ENCODE measurements around the gene PIEZO2. TPM values are rescaled to one million over a fixed set of nuclear protein-coding genes. Genes with fewer than 3 reads are reported as not detected.

PIEZO2 gene
- total RNA-seq, 1 donor from 2014 or later, result 134 TPM

- Mint-ChIP-seq H3K27ac (ENCODE audit: unreplicated experiment) (peak overlapping the region; percentile 77), H3K27me3 (ENCODE audit: unreplicated experiment) (no peaks in the 10 kb centered on the region), H3K4me3 (ENCODE audit: unreplicated experiment) (peak overlapping the region; percentile 7), H3K4me1 (ENCODE audit: unreplicated experiment) (peaks cover 73% of the 10 kb centered on the region), H3K9me3 (ENCODE audit: unreplicated experiment) (peaks cover 3% of the 10 kb centered on the region), H3K36me3 (ENCODE audit: unreplicated experiment) (peaks cover 10% of the 10 kb centered on the region)
- DNase-seq (ENCODE audit: extremely low spot score, unreplicated experiment), result no peak
- no peak for TF ChIP-seq CTCF (IDR thresholded peaks at IDR 0.05)
These were observed 34.7 kb downstream of the PIEZO2 start for GRCh38 chr18:11114653-11115052.

GRCh38 chr18:11113937-11114336, 35.4 kb downstream of the PIEZO2 start:
- peak overlapping the region; percentile 77 for H3K27ac Mint-ChIP-seq (ENCODE audit: unreplicated experiment)
- peaks cover 11% of the 10 kb centered on the region for H3K36me3 Mint-ChIP-seq (ENCODE audit: unreplicated experiment)
- no peaks in the 10 kb centered on the region for H3K27me3 Mint-ChIP-seq (ENCODE audit: unreplicated experiment)
- no peak for TF ChIP-seq CTCF (IDR thresholded peaks at IDR 0.05)
- peaks cover 3% of the 10 kb centered on the region for H3K9me3 Mint-ChIP-seq (ENCODE audit: unreplicated experiment)
- peaks cover 69% of the 10 kb centered on the region for H3K4me1 Mint-ChIP-seq (ENCODE audit: unreplicated experiment)
- H3K4me3 Mint-ChIP-seq (ENCODE audit: unreplicated experiment), result no peak overlapping the region
- no peak for DNase-seq (ENCODE audit: extremely low spot score, unreplicated experiment)

- DNase-seq (ENCODE audit: extremely low spot score, unreplicated experiment), result no peak
- Mint-ChIP-seq H3K4me3 (ENCODE audit: unreplicated experiment) (no peak overlapping the region), H3K27ac (ENCODE audit: unreplicated experiment) (peak overlapping the region; percentile 73), H3K27me3 (ENCODE audit: unreplicated experiment) (no peaks in the 10 kb centered on the region), H3K4me1 (ENCODE audit: unreplicated experiment) (peaks cover 64% of the 10 kb centered on the region), H3K36me3 (ENCODE audit: unreplicated experiment) (peaks cover 11% of the 10 kb centered on the region), H3K9me3 (ENCODE audit: unreplicated experiment) (peaks cover 3% of the 10 kb centered on the region)
- TF ChIP-seq CTCF (IDR thresholded peaks at IDR 0.05), result no peak
These were observed 36.3 kb downstream of the PIEZO2 start for GRCh38 chr18:11113046-11113548.

- H3K36me3 Mint-ChIP-seq (ENCODE audit: unreplicated experiment), result peaks cover 11% of the 10 kb centered on the region
- DNase-seq (ENCODE audit: extremely low spot score, unreplicated experiment), result no peak
- H3K9me3 Mint-ChIP-seq (ENCODE audit: unreplicated experiment), result peaks cover 3% of the 10 kb centered on the region
- no peaks in the 10 kb centered on the region for H3K27me3 Mint-ChIP-seq (ENCODE audit: unreplicated experiment)
- no peak for TF ChIP-seq CTCF (IDR thresholded peaks at IDR 0.05)
- peak overlapping the region; percentile 56 for H3K27ac Mint-ChIP-seq (ENCODE audit: unreplicated experiment)
- no peak overlapping the region for H3K4me3 Mint-ChIP-seq (ENCODE audit: unreplicated experiment)
- peaks cover 59% of the 10 kb centered on the region for H3K4me1 Mint-ChIP-seq (ENCODE audit: unreplicated experiment)
These were observed 37.1 kb downstream of the PIEZO2 start for GRCh38 chr18:11112286-11112685.

GRCh38 chr18:11110509-11110908, 38.9 kb downstream of the PIEZO2 start:
- Mint-ChIP-seq H3K4me3 (ENCODE audit: unreplicated experiment) (no peak overlapping the region), H3K9me3 (ENCODE audit: unreplicated experiment) (peaks cover 3% of the 10 kb centered on the region), H3K27ac (ENCODE audit: unreplicated experiment) (no peak overlapping the region), H3K27me3 (ENCODE audit: unreplicated experiment) (no peaks in the 10 kb centered on the region), H3K36me3 (ENCODE audit: unreplicated experiment) (peaks cover 11% of the 10 kb centered on the region), H3K4me1 (ENCODE audit: unreplicated experiment) (peaks cover 50% of the 10 kb centered on the region)
- no peak for TF ChIP-seq CTCF (IDR thresholded peaks at IDR 0.05)
- no peak for DNase-seq (ENCODE audit: extremely low spot score, unreplicated experiment)
